CD4-positive, alpha-beta memory T cell (primary cell): ENCODE results near the gene MBOAT2. TPM values are rescaled to one million over a fixed set of nuclear protein-coding genes. Genes with fewer than 3 reads are reported as not detected.

Experiments used
- CTCF ChIA-PET: fragments of 350-600 bp; sonication (Branson Sonifier 250); formaldehyde crosslinking; loops from one replicate; lab custom pipeline; 2021; ENCODE audit warnings: inconsistent platforms; ENCODE audit not compliant: partially characterized antibody; lab: Charles Lee
- POLR2A ChIA-PET: fragments of 350-600 bp; sonication (Branson Sonifier 250); formaldehyde crosslinking; loops from one replicate; lab custom pipeline; 2021; ENCODE audit not compliant: partially characterized antibody; lab: Charles Lee
- DNase-seq, 5 donors: peaks; one replicate each; pipeline versions ENCODE4 v3.0.0 to v3.0.0-alpha.2; 2020 to 2022; ENCODE audit warnings: mixed read lengths in 1 of 5
- H3K27ac ChIP-seq: one replicate; pipeline ENCODE4 v1.7.0; 2013; ENCODE audit warnings: low read depth, low read length
- H3K27me3 ChIP-seq: 2 replicates; pipeline ENCODE4 v1.7.0; 2013; ENCODE audit warnings: mild to moderate bottlenecking, low read length, moderate library complexity; ENCODE audit not compliant: insufficient read depth
- H3K36me3 ChIP-seq: 2 replicates; pipeline ENCODE4 v1.7.0; 2013; ENCODE audit warnings: mild to moderate bottlenecking, low read length, moderate library complexity; ENCODE audit not compliant: insufficient read depth
- H3K4me1 ChIP-seq: 2 replicates; pipeline ENCODE4 v1.7.0; 2013; ENCODE audit warnings: mild to moderate bottlenecking, low read length, moderate library complexity; ENCODE audit not compliant: insufficient read depth
- H3K4me3 ChIP-seq, 2 donors: one replicate each; pipeline ENCODE4 v1.7.0; 2013; ENCODE audit warnings: low read length in 2 of 2, mild to moderate bottlenecking in 1 of 2
- H3K9me3 ChIP-seq, 2 donors: one replicate each; pipeline ENCODE4 v1.7.0; 2013; ENCODE audit warnings: low read length in 2 of 2, control low read depth in 1 of 2; ENCODE audit not compliant: control insufficient read depth in 1 of 2
- H3K27ac Mint-ChIP-seq, 7 donors: one replicate each; pipeline ENCODE4 v1.8.0; 2020 to 2021; ENCODE audit warnings: mixed read lengths in 7 of 7, mild to moderate bottlenecking in 6 of 7, inconsistent platforms in 3 of 7, moderate library complexity in 3 of 7
- H3K27me3 Mint-ChIP-seq, 2 donors: one replicate each; pipeline ENCODE4 v1.8.0; 2020 to 2021; ENCODE audit warnings: mixed read lengths in 2 of 2
- H3K36me3 Mint-ChIP-seq, 2 donors: one replicate each; pipeline ENCODE4 v1.8.0; 2020 to 2021; ENCODE audit warnings: mixed read lengths in 2 of 2, inconsistent platforms in 1 of 2, mild to moderate bottlenecking in 1 of 2
- H3K4me1 Mint-ChIP-seq, 4 donors: one replicate each; pipeline ENCODE4 v1.8.0; 2020 to 2021; ENCODE audit warnings: mixed read lengths in 4 of 4, mild to moderate bottlenecking in 1 of 4
- H3K4me3 Mint-ChIP-seq, 8 donors: one replicate each; pipeline ENCODE4 v1.8.0; 2020 to 2021; ENCODE audit warnings: mixed read lengths in 8 of 8, mild to moderate bottlenecking in 7 of 8, moderate library complexity in 6 of 8, inconsistent platforms in 3 of 8
- H3K9me3 Mint-ChIP-seq, 8 donors: one replicate each; pipeline ENCODE4 v1.8.0; 2020 to 2021; ENCODE audit warnings: mixed read lengths in 8 of 8, mild to moderate bottlenecking in 5 of 8, inconsistent platforms in 3 of 8, moderate library complexity in 1 of 8
- intact Hi-C: fragments of 100-400 bp; cut with micrococcal nuclease; formaldehyde crosslinking; loops from one replicate; pipeline ENCODE4 v1.15.1; 2023
- polyA plus RNA-seq, 2 donors: library from polyadenylated mRNA; unstranded; fragments of 300-500 nt; fragmentation: Illumina TruSeq; gene quantifications; one replicate each; pipeline ENCODE4 v1.2.3, GENCODE V29; 2021
- total RNA-seq, 2 experiments: library from RNA; stranded (reverse); gene quantifications; one replicate each; pipeline ENCODE4 v1.2.3, GENCODE V29; 2021

MBOAT2 gene
- total and polyA plus RNA-seq, 4 experiments from 2014 or later, result 0.20 to 2.0 (median 1.7) TPM

- H3K9me3 Mint-ChIP-seq, result no peaks in the 10 kb centered on the region
- POLR2A ChIA-PET, result no interaction called here
Observed at GRCh38 chr2:8861797-8862196, 141.7 kb downstream of the MBOAT2 start.

GRCh38 chr2:8860239-8860638 lies 143.2 kb downstream of the MBOAT2 start:
- Histone ChIP-seq H3K9me3 (no peaks in the 10 kb centered on the region), H3K36me3 (no peaks in the 10 kb centered on the region), H3K27me3 (no peaks in the 10 kb centered on the region), H3K27ac (no peak overlapping the region), H3K4me1 (no peaks in the 10 kb centered on the region), H3K4me3 (no peak overlapping the region)
- POLR2A ChIA-PET, result interaction anchor here (0.5 kb wide), 1 partner anchor 9 kb away, joined by 3 read pairs; no protein-coding TSS in a partner anchor
- intact Hi-C loops, result no loop called here
- Mint-ChIP-seq H3K9me3 (no peaks in the 10 kb centered on the region), H3K4me1 (no peaks in the 10 kb centered on the region), H3K27me3 (peaks cover 0 to 2% of the 10 kb centered on the region in 2 donors), H3K4me3 (no peak overlapping the region), H3K27ac (no peak overlapping the region), H3K36me3 (peaks cover 0 to 5% of the 10 kb centered on the region in 2 donors)
- CTCF ChIA-PET, result no interaction called here
- no peak for DNase-seq

More at GRCh38 chr2:8861797-8862196, 141.7 kb downstream of the MBOAT2 start:
- no peak for DNase-seq
- no peak overlapping the region for H3K27ac Mint-ChIP-seq
- H3K36me3 ChIP-seq, result no peaks in the 10 kb centered on the region
- no peak overlapping the region for H3K4me3 ChIP-seq
- no peak overlapping the region for H3K27ac ChIP-seq
- CTCF ChIA-PET, result no interaction called here
- H3K36me3 Mint-ChIP-seq, result peaks cover 0 to 5% of the 10 kb centered on the region in 2 donors
- H3K4me3 Mint-ChIP-seq, result no peak overlapping the region
- no peaks in the 10 kb centered on the region for H3K9me3 ChIP-seq
- H3K4me1 ChIP-seq, result no peaks in the 10 kb centered on the region
- intact Hi-C loops, result no loop called here
- H3K4me1 Mint-ChIP-seq, result no peaks in the 10 kb centered on the region
- peaks cover 0 to 2% of the 10 kb centered on the region in 2 donors for H3K27me3 Mint-ChIP-seq
- H3K27me3 ChIP-seq, result no peaks in the 10 kb centered on the region

GRCh38 chr2:8858910-8859309 lies 144.6 kb downstream of the MBOAT2 start:
- Histone ChIP-seq H3K36me3 (no peaks in the 10 kb centered on the region), H3K9me3 (no peaks in the 10 kb centered on the region), H3K27ac (no peak overlapping the region), H3K27me3 (no peaks in the 10 kb centered on the region), H3K4me1 (no peaks in the 10 kb centered on the region), H3K4me3 (no peak overlapping the region)
- CTCF ChIA-PET, result no interaction called here
- Mint-ChIP-seq H3K4me1 (no peaks in the 10 kb centered on the region), H3K4me3 (no peak overlapping the region), H3K9me3 (no peaks in the 10 kb centered on the region), H3K36me3 (peaks cover 0 to 5% of the 10 kb centered on the region in 2 donors), H3K27me3 (peaks cover 0 to 2% of the 10 kb centered on the region in 2 donors), H3K27ac (no peak overlapping the region)
- no peak for DNase-seq
- POLR2A ChIA-PET, result no interaction called here
- intact Hi-C loops, result no loop called here

- H3K27ac ChIP-seq, result no peak overlapping the region
- Mint-ChIP-seq H3K27me3 (peaks cover 0 to 2% of the 10 kb centered on the region in 2 donors), H3K9me3 (no peaks in the 10 kb centered on the region), H3K36me3 (peaks cover 0 to 5% of the 10 kb centered on the region in 2 donors), H3K27ac (no peak overlapping the region), H3K4me1 (no peaks in the 10 kb centered on the region), H3K4me3 (no peak overlapping the region)
- H3K4me1 ChIP-seq, result no peaks in the 10 kb centered on the region
- H3K27me3 ChIP-seq, result no peaks in the 10 kb centered on the region
- POLR2A ChIA-PET, result no interaction called here
- intact Hi-C loops, result no loop called here
- H3K9me3 ChIP-seq, result no peaks in the 10 kb centered on the region
- CTCF ChIA-PET, result interaction anchor here (1.0 kb wide), 1 partner anchor 15 kb away, joined by 3 read pairs; no protein-coding TSS in a partner anchor
- no peak for DNase-seq
- H3K4me3 ChIP-seq, result no peak overlapping the region
- no peaks in the 10 kb centered on the region for H3K36me3 ChIP-seq
Observed at GRCh38 chr2:8858264-8858663, 145.2 kb downstream of the MBOAT2 start.

GRCh38 chr2:8857709-8858108 lies 145.8 kb downstream of the MBOAT2 start:
- Histone ChIP-seq H3K9me3 (no peaks in the 10 kb centered on the region), H3K4me1 (no peaks in the 10 kb centered on the region), H3K36me3 (no peaks in the 10 kb centered on the region), H3K4me3 (no peak overlapping the region), H3K27ac (no peak overlapping the region), H3K27me3 (no peaks in the 10 kb centered on the region)
- DNase-seq, result no peak
- Mint-ChIP-seq H3K36me3 (peaks cover 0 to 5% of the 10 kb centered on the region in 2 donors), H3K4me1 (no peaks in the 10 kb centered on the region), H3K9me3 (no peaks in the 10 kb centered on the region), H3K4me3 (no peak overlapping the region), H3K27me3 (peaks cover 4% of the 10 kb centered on the region in 2 donors), H3K27ac (no peak overlapping the region)
- CTCF ChIA-PET, result interaction anchor here (1.0 kb wide), 1 partner anchor 16 kb away, joined by 3 read pairs; no protein-coding TSS in a partner anchor
- POLR2A ChIA-PET, result no interaction called here
- intact Hi-C loops, result no loop called here

GRCh38 chr2:8856176-8856575 lies 147.3 kb downstream of the MBOAT2 start:
- Histone ChIP-seq H3K36me3 (no peaks in the 10 kb centered on the region), H3K27ac (no peak overlapping the region), H3K27me3 (no peaks in the 10 kb centered on the region), H3K9me3 (no peaks in the 10 kb centered on the region), H3K4me3 (no peak overlapping the region), H3K4me1 (no peaks in the 10 kb centered on the region)
- no peak overlapping the region for H3K27ac Mint-ChIP-seq
- no peak overlapping the region for H3K4me3 Mint-ChIP-seq
- no peaks in the 10 kb centered on the region for H3K9me3 Mint-ChIP-seq
- intact Hi-C loops, result no loop called here
- POLR2A ChIA-PET, result no interaction called here
- H3K27me3 Mint-ChIP-seq, result peaks cover 4% of the 10 kb centered on the region in 2 donors
- DNase-seq, result no peak
- H3K4me1 Mint-ChIP-seq, result no peaks in the 10 kb centered on the region
- CTCF ChIA-PET, result no interaction called here
- peaks cover 0 to 5% of the 10 kb centered on the region in 2 donors for H3K36me3 Mint-ChIP-seq

GRCh38 chr2:8855010-8855409 lies 148.5 kb downstream of the MBOAT2 start:
- H3K27me3 Mint-ChIP-seq, result peaks cover 6 to 8% of the 10 kb centered on the region in 2 donors
- no peaks in the 10 kb centered on the region for H3K9me3 Mint-ChIP-seq
- CTCF ChIA-PET, result no interaction called here
- H3K4me3 ChIP-seq, result no peak overlapping the region
- no peak overlapping the region for H3K27ac ChIP-seq
- H3K4me1 Mint-ChIP-seq, result no peaks in the 10 kb centered on the region
- no peak for DNase-seq
- H3K4me1 ChIP-seq, result no peaks in the 10 kb centered on the region
- intact Hi-C loops, result no loop called here
- H3K4me3 Mint-ChIP-seq, result no peak overlapping the region
- no peaks in the 10 kb centered on the region for H3K27me3 ChIP-seq
- peaks cover 0 to 5% of the 10 kb centered on the region in 2 donors for H3K36me3 Mint-ChIP-seq
- H3K27ac Mint-ChIP-seq, result no peak overlapping the region
- no peaks in the 10 kb centered on the region for H3K36me3 ChIP-seq
- POLR2A ChIA-PET, result interaction anchor here (0.6 kb wide), 1 partner anchor 17 kb away, joined by 4 read pairs; no protein-coding TSS in a partner anchor
- H3K9me3 ChIP-seq, result no peaks in the 10 kb centered on the region
